Tibial nerve (tissue), 4 donors: ENCODE results near the gene MCC. TPM values are rescaled to one million over a fixed set of nuclear protein-coding genes. Genes with fewer than 3 reads are reported as not detected.

ENCODE experiments used
- DNase-seq, 2 donors: peaks; one replicate each; pipeline ENCODE4 v3.0.0-alpha.2; 2019; ENCODE audit warnings: low spot score in 2 of 2
- H3K27ac ChIP-seq, 4 donors: fragments of 200-600 bp; sonication (generic) in 3 of 4; one replicate each; pipeline ENCODE4 v1.5.1; 2017 to 2019; ENCODE audit warnings: mild to moderate bottlenecking in 1 of 4
- H3K27me3 ChIP-seq, 2 donors: fragments of 200-600 bp; sonication (generic) in 1 of 2; one replicate each; pipeline versions ENCODE4 v1.5.1 to v1.6.0; 2017 to 2019
- H3K36me3 ChIP-seq, 3 donors: fragments of 200-600 bp; sonication (generic); one replicate each; pipeline ENCODE4 v1.5.1; 2018 to 2019
- H3K4me1 ChIP-seq, 4 donors: fragments of 200-600 bp; sonication (generic) in 3 of 4; one replicate each; pipeline ENCODE4 v1.5.1; 2017 to 2019
- H3K4me3 ChIP-seq, 4 donors: fragments of 200-600 bp; sonication (generic) in 3 of 4; one replicate each; pipeline ENCODE4 v1.5.1; 2017 to 2019; ENCODE audit warnings: mild to moderate bottlenecking in 1 of 4, moderate library complexity in 1 of 4
- H3K9me3 ChIP-seq, 4 donors: fragments of 200-600 bp; sonication (generic) in 3 of 4; one replicate each; pipeline ENCODE4 v1.5.1; 2017 to 2019
- CTCF ChIP-seq, 5 experiments: fragments of 200-600 bp in 3 of 5; fragments of 450-650 bp in 2 of 5; sonication (generic) in 3 of 5; IDR thresholded peaks; one replicate each; pipeline ENCODE4 v1.5.1; 2016 to 2019; ENCODE audit warnings: antibody characterized with exemption in 5 of 5, mild to moderate bottlenecking in 3 of 5, moderate library complexity in 2 of 5
- EP300 ChIP-seq, 2 donors: sonication (generic); formaldehyde crosslinking; IDR thresholded peaks; one replicate each; pipeline ENCODE4 v1.6.1; 2017; ENCODE audit warnings: antibody characterized with exemption in 2 of 2, mild to moderate bottlenecking in 1 of 2
- POLR2A ChIP-seq, 2 donors: fragments of 450-650 bp; IDR thresholded peaks; one replicate each; pipeline ENCODE4 v1.6.1; 2017; ENCODE audit warnings: antibody characterized with exemption in 2 of 2, mild to moderate bottlenecking in 2 of 2, moderate library complexity in 2 of 2
- WGBS, 2 donors: methylation state at CpG; one replicate each; pipeline ENCODE4 v1.1.5; 2018; 5-methylcytosine and 5-hydroxymethylcytosine counted together
- total RNA-seq, 4 donors: library from RNA; depleted of rRNA; stranded (reverse); fragments of >200 nt; gene quantifications; one replicate each; pipeline ENCODE4 v1.1.0, GENCODE V29; 2016

MCC gene
- total RNA-seq, 4 donors from 2014 or later, result 55.5 to 122 (median 80.9) TPM

DNA sequence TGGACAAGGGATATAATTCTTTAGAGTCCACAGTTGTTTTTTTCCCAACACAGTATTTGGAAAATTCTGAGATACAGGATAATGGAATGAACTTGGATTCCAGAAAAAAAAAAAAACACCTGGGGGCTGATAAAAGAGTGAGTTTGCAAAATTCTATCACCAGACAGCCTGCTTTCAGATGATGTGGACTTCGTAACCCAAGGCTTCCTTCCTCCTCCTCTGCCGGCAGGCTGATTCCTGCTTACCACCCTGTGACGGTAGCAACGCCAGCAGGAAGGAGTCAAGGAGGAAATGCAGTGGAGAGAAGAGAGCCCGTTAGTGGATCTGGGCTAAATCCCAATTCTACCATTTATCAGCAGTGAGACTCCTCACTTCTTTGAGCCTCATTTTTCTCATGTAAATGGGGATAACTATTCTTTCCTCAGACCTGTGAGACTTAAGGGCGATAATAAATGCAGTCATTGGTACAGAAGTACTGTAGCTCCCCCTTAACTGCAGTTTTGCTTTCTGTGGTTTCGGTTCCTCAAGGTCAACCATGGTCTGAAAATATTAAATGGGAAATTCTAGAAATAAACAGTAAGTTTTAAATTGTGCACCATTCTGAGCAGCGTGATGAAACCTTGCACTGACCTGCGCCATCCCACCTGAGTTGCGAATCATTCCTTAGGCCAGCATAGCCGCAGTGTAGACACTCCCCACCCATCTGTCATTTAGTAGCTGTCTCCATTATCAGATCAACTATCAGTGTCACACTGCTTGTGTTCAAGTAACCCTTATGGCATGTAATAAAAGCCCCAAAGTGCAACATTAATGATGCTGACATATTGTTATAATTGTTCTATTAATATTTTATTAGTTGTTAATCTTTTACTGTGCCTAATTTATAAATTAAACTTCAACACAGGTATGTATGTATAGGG, 440.3 kb downstream of the MCC start:
- no peak for TF ChIP-seq CTCF (IDR thresholded peaks at IDR 0.05)
- peak in 1 of 2 donors; percentile 32 for TF ChIP-seq EP300 (IDR thresholded peaks at IDR 0.05)
- Histone ChIP-seq H3K36me3 (peaks cover 0 to 35% (median 0%) of the 10 kb centered on the region in 3 donors), H3K9me3 (no peaks in the 10 kb centered on the region), H3K27me3 (no peaks in the 10 kb centered on the region), H3K4me1 (peaks cover 0 to 47% (median 9%) of the 10 kb centered on the region in 4 donors), H3K4me3 (no peak overlapping the region), H3K27ac (peak overlapping the region in 1 of 4 donors; percentile 49)
- no peak for DNase-seq
- 65 to 73% methylated on average over 11 of the region's 11 CpGs for WGBS, 2 donors

DNA sequence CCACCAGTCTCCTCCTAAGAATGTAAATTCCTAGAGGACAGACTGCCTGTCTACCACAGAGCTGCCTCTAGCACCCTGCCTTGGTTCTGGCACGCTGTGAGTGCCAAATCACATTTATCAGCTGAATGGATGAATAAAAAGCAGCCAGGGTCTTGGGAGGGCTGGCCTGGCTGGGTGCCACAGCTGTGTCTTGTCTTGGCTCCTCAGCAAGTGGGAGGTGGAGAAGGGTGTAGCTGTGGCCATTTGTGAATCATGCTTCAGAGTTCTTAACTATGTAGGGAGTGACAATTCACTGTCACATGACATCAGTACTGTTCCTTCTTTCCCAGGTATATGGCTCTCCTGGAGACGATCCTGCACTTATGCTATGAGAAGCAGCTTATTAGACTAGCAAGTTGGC, 441.0 kb downstream of the MCC start:
- Histone ChIP-seq H3K27me3 (no peaks in the 10 kb centered on the region), H3K27ac (peak overlapping the region in 1 of 4 donors; percentile 49), H3K4me1 (peaks cover 0 to 40% (median 9%) of the 10 kb centered on the region in 4 donors), H3K4me3 (no peak overlapping the region), H3K36me3 (peaks cover 0 to 32% (median 0%) of the 10 kb centered on the region in 3 donors), H3K9me3 (no peaks in the 10 kb centered on the region)
- 50 to 61% methylated on average over 2 of the region's 2 CpGs for WGBS, 2 donors
- DNase-seq, result no peak
- no peak for TF ChIP-seq POLR2A (IDR thresholded peaks at IDR 0.05)
- no peak for TF ChIP-seq CTCF (IDR thresholded peaks at IDR 0.05)
- TF ChIP-seq EP300 (IDR thresholded peaks at IDR 0.05), result no peak

GRCh38 chr5:113044776-113045465, 443.3 kb downstream of the MCC start:
- no peaks in the 10 kb centered on the region for H3K27me3 ChIP-seq
- 88 to 90% methylated on average over 11 of the region's 11 CpGs for WGBS, 2 donors
- no peak for DNase-seq
- no peak overlapping the region for H3K4me3 ChIP-seq
- TF ChIP-seq EP300 (IDR thresholded peaks at IDR 0.05) (no peak), POLR2A (IDR thresholded peaks at IDR 0.05) (no peak), CTCF (IDR thresholded peaks at IDR 0.05) (no peak)
- no peak overlapping the region for H3K27ac ChIP-seq
- peaks cover 0 to 39% (median 0%) of the 10 kb centered on the region in 3 donors for H3K36me3 ChIP-seq
- H3K4me1 ChIP-seq, result peaks cover 0 to 17% (median 0%) of the 10 kb centered on the region in 4 donors
- H3K9me3 ChIP-seq, result no peaks in the 10 kb centered on the region

GRCh38 chr5:113043491-113043931, 444.7 kb downstream of the MCC start:
- H3K27me3 ChIP-seq, result no peaks in the 10 kb centered on the region
- DNase-seq, result peak in 1 of 2 donors; percentile 28
- TF ChIP-seq CTCF (IDR thresholded peaks at IDR 0.05) (peak in 2 of 5 experiments; percentile 6 to 8), EP300 (IDR thresholded peaks at IDR 0.05) (peak in 1 of 2 donors; percentile 28), POLR2A (IDR thresholded peaks at IDR 0.05) (no peak)
- 52 to 53% methylated on average over 9 to 16 of the region's 16 CpGs for WGBS, 2 donors
- H3K9me3 ChIP-seq, result no peaks in the 10 kb centered on the region
- peaks cover 0 to 16% (median 0%) of the 10 kb centered on the region in 4 donors for H3K4me1 ChIP-seq
- peaks cover 0 to 38% (median 0%) of the 10 kb centered on the region in 3 donors for H3K36me3 ChIP-seq
- peak overlapping the region in 1 of 4 donors; percentile 40 for H3K27ac ChIP-seq
- H3K4me3 ChIP-seq, result no peak overlapping the region
